OCI-M1 (cell line): ENCODE measurements around the gene KAZN.

Experiments
- DNase-seq: peaks from one replicate; lab custom pipeline; 2025; lab: John Stamatoyannopoulos, UW

KAZN gene

GRCh38 chr1:14713077-14713476, 114.6 kb downstream of the KAZN start:
- DNase-seq: no peak

DNA sequence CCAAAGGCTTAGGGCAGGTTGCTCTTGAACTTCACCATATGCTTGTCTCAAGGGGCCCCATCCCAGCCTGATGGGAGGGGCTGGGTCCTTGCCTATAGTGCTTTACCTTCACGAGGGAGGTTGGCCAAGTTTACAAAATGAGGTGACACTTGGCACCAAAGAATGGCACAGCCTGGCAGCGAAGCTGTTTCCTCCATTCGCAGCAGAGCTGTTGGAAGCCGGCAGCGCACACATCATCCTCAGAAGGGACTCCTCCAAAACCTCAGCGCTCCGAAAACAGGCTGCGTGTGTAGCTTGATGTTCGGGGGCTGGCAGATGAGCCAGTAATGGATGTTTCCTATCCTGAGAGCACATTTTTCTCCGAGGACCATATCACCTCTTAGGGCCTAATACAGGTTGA, 116.8 kb downstream of the KAZN start:
- no peak for DNase-seq

- DNase-seq: no peak
Measured at GRCh38 chr1:14715802-14716201, 117.3 kb downstream of the KAZN start.

GRCh38 chr1:14716474-14716873, 118.0 kb downstream of the KAZN start:
- DNase-seq: no peak

- DNase-seq: no peak
Measured at GRCh38 chr1:14718476-14718875, 120.0 kb downstream of the KAZN start.

GRCh38 chr1:14723401-14723800, 124.9 kb downstream of the KAZN start:
- no peak for DNase-seq

- no peak for DNase-seq
Measured at GRCh38 chr1:14724246-14724645, 125.8 kb downstream of the KAZN start.

DNA sequence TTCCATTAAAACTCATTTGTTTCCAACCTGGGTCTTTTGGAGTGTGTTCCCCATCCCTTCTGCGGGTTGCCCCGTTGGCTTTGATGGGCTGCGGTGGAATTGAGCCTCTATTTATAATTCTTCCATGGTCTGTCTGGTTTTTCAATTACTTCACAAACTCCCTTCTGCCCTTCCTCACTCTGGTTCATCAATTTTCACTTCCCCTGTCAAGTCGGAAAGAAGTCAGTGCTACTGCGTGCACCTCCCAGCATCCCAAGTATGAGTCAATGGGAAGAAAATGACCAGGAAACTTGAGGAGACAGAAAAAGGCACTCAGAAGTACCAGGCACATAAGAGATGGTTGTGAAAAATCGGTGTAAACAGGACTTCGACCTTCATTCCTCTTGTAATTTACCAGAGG, 126.2 kb downstream of the KAZN start:
- DNase-seq: no peak

DNA sequence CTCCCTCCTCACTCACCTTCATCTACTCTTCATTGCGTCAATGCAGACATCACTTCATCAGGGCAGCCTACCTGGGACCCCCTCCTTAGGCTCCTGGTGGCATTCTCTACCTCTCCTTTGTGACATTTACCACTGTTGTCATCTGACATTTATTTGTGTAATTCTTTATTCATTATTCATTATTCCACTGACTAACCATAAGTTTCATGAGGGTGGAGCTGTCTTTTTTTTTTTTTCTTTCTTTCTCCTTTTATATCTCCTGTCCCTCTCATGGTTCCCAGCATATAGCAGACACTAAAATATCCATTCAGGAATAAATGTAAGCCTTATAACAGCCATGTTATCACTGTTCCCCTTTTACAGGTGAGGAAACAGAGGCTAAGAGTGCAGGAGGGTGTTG, 126.8 kb downstream of the KAZN start:
- DNase-seq: no peak

GRCh38 chr1:14725695-14726094, 127.2 kb downstream of the KAZN start:
- no peak for DNase-seq

- DNase-seq: no peak
Measured at GRCh38 chr1:14726606-14727005, 128.1 kb downstream of the KAZN start.

- DNase-seq: no peak
Measured at GRCh38 chr1:14728516-14728915, 130.0 kb downstream of the KAZN start.

DNA sequence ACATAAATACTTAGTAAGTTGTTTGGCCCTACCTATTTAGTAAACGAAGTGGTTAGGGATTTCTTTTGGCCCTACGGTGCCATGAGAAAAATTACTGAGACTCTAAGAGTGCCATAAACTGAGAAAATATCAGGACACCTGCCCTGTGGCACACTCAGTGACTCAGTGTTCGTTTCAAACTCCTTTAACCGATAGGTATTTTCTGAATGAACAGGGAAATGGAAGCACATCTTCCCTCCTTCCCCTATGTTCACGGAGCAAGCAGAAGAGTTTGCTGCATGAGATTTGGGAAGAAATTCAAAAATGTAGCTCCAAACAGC, 134.2 kb downstream of the KAZN start:
- no peak for DNase-seq

- DNase-seq: no peak
Measured at GRCh38 chr1:14733048-14733778, 134.7 kb downstream of the KAZN start.

DNA sequence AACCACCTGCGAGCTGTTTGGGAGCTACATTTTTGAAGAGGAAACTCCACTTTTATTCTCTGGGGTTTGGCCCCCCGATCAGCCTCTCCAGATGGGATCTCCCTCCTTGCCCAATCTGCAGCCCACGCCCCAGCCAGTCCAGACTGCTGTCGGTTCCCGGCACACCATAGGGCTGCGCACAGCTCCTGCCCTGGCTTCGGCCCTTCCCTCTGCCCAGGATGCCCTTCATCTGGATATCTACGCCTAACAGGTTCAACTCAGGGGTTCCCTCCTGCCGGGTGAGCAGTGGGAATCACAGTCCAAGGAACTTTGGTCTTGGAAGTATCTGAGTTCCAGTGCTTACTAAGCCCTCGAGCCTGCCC, 135.3 kb downstream of the KAZN start:
- DNase-seq: no peak

DNA sequence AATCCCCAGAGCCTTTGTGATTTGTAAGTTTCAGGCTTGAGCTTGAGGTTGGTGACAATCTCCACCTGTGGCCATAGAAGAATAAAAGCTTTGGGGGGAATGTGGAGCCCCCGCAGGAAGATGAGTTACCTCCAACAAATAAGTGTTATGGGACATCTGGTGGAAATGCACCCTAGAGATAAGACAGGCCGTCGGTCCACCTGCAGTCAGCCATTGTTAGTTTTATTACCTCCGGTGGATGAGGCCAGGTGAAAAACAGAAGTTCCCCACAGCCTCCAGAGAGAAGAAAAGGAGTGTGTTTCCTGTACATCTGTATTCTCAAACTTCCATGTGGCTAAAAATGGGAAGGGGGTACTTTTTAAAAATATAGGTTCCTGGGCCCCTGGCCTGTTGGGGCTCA, 137.4 kb downstream of the KAZN start:
- DNase-seq: no peak

DNA sequence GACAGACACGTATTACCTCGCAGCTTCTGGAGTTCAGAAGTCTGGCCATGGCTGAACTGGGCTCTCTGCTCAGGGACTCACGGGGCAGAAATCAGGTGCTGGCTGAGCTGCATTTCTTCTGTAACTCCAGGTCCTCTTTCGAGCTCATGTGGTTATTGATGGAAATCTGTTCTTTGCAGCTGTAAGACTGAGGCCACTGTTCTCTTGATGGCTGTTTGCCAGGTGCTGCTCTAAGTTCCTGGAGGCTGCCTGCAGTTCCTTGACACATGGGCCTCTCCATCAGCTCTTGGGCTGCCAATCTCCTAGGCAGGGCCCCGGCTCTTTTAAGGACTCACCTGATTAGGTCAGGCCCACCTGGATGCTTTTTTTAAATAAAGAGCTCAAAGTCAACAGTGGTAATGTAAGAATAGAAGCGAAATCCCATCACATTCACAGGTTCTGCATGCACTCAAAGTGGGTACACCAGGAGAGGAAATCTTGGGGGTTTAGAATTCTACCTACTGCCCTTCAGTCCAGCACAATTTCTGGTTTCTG, 139.1 kb downstream of the KAZN start:
- no peak for DNase-seq

DNA sequence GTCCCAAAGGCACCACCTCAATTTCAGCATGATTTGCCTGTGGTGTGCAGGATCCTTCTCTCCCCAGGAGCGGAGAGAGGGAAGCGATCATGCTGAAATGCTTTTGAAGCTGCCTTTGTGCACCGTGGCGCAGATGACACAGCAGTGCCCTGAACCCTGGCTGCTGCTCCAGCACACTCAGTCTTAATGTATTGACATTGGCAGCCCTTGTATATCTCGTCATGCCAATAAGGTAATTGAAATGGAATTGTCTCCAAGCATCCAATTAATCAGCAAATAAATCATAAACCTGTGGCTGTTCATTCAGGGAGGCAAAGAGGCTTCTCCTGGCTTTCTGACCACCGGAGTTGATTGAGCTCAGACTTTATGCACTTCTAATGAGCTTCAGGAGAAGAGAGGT, 139.8 kb downstream of the KAZN start:
- DNase-seq: no peak

GRCh38 chr1:14738647-14739046, 140.2 kb downstream of the KAZN start:
- no peak for DNase-seq

GRCh38 chr1:14739082-14739832, 140.8 kb downstream of the KAZN start:
- DNase-seq: peak; percentile 68

DNA sequence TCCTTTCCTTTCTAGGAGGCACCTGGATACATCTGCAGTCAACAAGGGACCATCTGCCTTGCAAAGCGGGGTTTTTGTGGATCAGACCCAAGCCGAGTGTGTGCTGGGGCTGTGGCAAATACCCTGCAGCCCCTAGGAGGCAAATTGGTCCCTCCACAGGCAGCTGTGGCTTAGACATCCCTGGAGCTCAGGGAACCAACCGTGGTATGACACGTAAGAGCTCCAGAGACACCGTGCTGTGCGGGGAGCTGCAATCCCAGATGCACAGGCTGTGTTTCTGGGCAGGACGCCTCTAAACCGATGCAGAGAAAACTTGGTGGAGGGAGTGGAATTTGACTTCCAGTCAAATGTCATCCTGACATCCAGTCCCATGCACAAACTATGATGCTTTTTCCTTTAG, 141.5 kb downstream of the KAZN start:
- no peak for DNase-seq

DNA sequence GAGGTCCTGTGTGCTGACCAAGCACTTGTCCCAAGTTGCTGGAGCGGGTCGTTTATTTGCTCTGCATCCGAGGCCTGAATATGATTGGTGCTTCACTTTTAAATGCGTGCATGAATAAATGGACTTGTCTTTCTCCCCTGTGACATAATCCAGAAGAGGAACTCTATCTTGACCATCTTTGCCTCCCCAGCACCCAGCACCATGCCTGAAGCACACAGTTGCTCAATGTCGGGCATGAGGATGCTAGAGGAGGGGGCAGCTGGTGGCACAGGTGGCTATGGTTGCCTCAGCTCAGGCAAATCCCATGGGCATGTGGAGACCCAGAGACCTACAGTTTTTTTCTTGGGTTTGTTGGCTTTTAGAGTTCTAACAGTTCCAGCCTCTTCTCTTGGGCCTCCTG, 142.6 kb downstream of the KAZN start:
- DNase-seq: no peak

DNA sequence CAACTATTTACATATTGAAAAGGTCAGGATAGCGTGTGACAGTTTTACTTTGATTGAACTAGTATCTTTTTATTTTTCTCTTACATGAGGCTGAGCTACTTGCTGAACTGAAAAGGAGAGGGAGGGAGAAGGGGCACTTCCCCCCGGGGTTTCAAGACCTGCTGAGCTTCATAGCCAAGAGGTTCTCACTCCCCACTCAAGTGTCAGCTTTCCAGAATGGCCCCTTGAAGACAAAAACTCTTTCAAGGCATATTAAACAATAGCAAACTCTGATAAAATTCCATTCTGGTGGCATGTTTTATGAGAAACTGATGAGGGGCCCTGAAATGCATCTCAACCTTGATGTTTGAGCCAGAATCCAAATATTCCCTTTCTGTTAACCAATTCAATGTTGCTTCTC, 143.0 kb downstream of the KAZN start:
- DNase-seq: no peak
